DND-41 (cell line): ENCODE data around the gene SMAD5.

Source experiments
- ATAC-seq: fragments of 200-7000 bp; cut with Tn5 transposase; 3 replicates; pipeline ENCODE4 v1.9.1; 2021; ENCODE audit warnings: low read depth; ENCODE audit not compliant: insufficient read depth
- DNase-seq: peaks from one replicate; pipeline ENCODE4 v3.0.0-alpha.2; 2020
- H2AFZ ChIP-seq: 2 replicates; pipeline ENCODE4 v1.6.0; 2012; ENCODE audit warnings: low read depth, low read length
- H3K27ac ChIP-seq: 2 replicates; pipeline ENCODE4 v1.5.1; 2012; ENCODE audit warnings: low read length, inconsistent platforms
- H3K27me3 ChIP-seq: fragments of 200-600 bp; sonication (generic); 2 replicates; pipeline ENCODE4 v1.6.0; 2012; ENCODE audit warnings: low read length, mild to moderate bottlenecking, inconsistent platforms; ENCODE audit not compliant: insufficient read depth, poor library complexity
- H3K36me3 ChIP-seq: 2 replicates; pipeline ENCODE4 v1.5.1; 2012; ENCODE audit warnings: low read length, inconsistent platforms; ENCODE audit not compliant: insufficient read depth
- H3K4me1 ChIP-seq: 2 replicates; pipeline ENCODE4 v1.5.1; 2012; ENCODE audit warnings: mild to moderate bottlenecking, low read length; ENCODE audit not compliant: insufficient read depth
- H3K4me2 ChIP-seq: 2 replicates; pipeline ENCODE4 v1.6.0; 2012; ENCODE audit warnings: mild to moderate bottlenecking, moderate library complexity, low read length, inconsistent platforms; ENCODE audit not compliant: insufficient read depth
- H3K4me3 ChIP-seq, 2 experiments: fragments of 200-600 bp in 1 of 2; shearing (Covaris generic) in 1 of 2; 2 replicates each; pipeline ENCODE4 v1.5.1; 2012 to 2016; ENCODE audit warnings: inconsistent platforms in 2 of 2, low read length in 2 of 2, mild to moderate bottlenecking in 2 of 2, low read depth in 1 of 2, moderate library complexity in 1 of 2
- H3K79me2 ChIP-seq: 2 replicates; pipeline ENCODE4 v1.6.0; 2012; ENCODE audit warnings: low read length, inconsistent platforms; ENCODE audit not compliant: insufficient read depth
- H3K9ac ChIP-seq: 2 replicates; pipeline ENCODE4 v1.6.0; 2012; ENCODE audit warnings: low read depth, mild to moderate bottlenecking, inconsistent platforms, low read length, moderate library complexity
- H3K9me3 ChIP-seq: 2 replicates; pipeline ENCODE4 v1.5.1; 2012; ENCODE audit warnings: low read length, moderate library complexity, mild to moderate bottlenecking, inconsistent platforms; ENCODE audit not compliant: insufficient read depth, severe bottlenecking
- H4K20me1 ChIP-seq: 2 replicates; pipeline ENCODE4 v1.6.0; 2012; ENCODE audit warnings: low read length; ENCODE audit not compliant: insufficient read depth
- CTCF ChIP-seq: IDR thresholded peaks from 2 replicates; pipeline ENCODE4 v1.5.1; 2012; ENCODE audit warnings: borderline replicate concordance, low read length, moderate library complexity, mild to moderate bottlenecking; ENCODE audit not compliant: poor library complexity, severe bottlenecking; ENCODE audit errors: extremely low read depth
- EZH2 ChIP-seq: IDR thresholded peaks from 3 replicates; pipeline ENCODE4 v1.6.1; 2012; ENCODE audit warnings: borderline replicate concordance, low read depth, mild to moderate bottlenecking, moderate library complexity, low read length, inconsistent platforms; ENCODE audit not compliant: severe bottlenecking

Gene SMAD5

GRCh38 chr5:136191304-136192014 is 58.8 kb downstream of the SMAD5 start:
- TF ChIP-seq CTCF (no peak), EZH2 (no peak)
- Histone ChIP-seq H3K36me3 (no peaks in the 10 kb centered on the region), H3K27ac (no peak overlapping the region), H4K20me1 (no peaks in the 10 kb centered on the region), H3K27me3 (no peaks in the 10 kb centered on the region), H3K9ac (no peak overlapping the region), H3K4me2 (no peak overlapping the region), H3K79me2 (no peaks in the 10 kb centered on the region), H2AFZ (no peak overlapping the region), H3K9me3 (no peaks in the 10 kb centered on the region), H3K4me1 (no peaks in the 10 kb centered on the region), H3K4me3 (no peak overlapping the region)
- ATAC-seq, result no peak
- no peak for DNase-seq

DNA sequence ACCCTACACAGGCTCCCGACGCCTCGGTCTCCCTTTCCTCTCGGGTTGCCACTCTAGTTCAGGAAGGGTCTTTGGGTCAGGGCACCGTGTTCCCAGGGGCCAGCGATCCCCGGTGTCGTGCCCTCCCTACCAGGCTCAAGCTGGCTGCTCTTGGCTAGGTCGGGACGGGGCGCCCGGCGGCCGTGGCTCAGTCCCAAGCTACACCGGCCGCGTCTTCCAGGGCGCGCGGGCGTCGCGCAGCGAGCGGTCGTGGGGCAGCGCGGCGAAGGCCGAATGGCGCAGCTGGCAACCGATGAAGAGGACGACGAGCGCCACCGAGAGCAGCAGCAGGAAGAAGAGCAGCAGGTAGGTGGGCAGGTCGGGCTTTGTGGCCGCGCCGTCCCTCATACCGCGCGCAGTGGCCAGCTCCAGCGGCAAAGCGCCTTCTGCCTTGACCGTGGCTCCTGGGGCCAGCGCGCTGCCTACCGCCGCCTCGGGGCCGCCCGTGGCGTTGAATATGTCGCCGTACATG is 59.4 kb downstream of the SMAD5 start:
- Histone ChIP-seq H3K9ac (no peak overlapping the region), H3K27ac (no peak overlapping the region)
- TF ChIP-seq EZH2, result no peak
- no peak for TF ChIP-seq CTCF

DNA sequence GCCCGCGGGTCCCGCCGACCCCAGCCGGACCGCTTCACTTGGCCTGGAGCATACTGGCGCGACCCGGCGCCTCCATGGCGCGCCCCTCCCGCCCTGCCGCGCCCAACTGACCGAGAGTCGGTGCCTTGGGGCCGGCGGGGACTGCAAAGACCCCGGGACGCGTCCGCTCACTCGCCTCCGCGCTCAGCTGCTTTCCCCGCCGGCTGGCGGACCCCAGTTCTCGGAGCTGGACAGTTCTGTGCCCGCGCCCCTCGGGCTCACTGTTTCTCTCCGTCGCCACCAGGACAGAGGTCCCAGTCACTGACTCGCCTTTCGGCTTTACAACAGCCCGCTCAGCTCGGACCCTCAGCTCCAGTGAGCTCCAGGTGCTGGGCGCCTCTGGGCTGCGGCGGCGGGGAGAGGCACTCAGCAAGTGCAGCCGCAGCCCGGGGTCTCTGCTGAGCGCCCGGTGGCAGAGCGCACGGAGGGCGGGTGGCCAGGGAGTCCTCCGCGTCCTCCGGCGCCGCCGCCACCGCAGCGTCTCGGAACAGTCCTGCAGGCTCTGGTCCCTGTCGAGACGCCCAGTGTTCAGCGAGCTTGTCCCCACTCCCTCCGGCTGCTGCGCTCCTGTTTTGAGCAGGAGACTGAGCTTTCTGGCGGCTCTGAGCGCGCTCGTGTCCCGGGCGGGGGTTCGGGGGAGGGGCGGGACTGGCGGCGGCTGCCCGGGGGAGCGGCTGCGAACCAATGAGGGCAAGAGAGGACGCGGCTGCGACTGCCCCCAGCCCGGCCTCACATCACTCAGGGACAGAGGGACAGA is 60.1 kb downstream of the SMAD5 start, which contains the start of gene SMIM32:
SMIM32 (minus strand) TSS at position 637 of the 796 bp plus-strand sequence. CDS start 638 bp downstream, outside the sequence.
- Histone ChIP-seq H3K9ac (no peak within 1 kb of the TSS), H3K27ac (no peak within 1 kb of the TSS), H3K36me3 (no peaks in the 10 kb centered on the region), H4K20me1 (no peaks in the 10 kb centered on the region), H3K4me1 (no peaks in the 10 kb centered on the region), H3K9me3 (no peaks in the 10 kb centered on the region), H3K4me3 (no peak within 1 kb of the TSS), H3K79me2 (no peaks in the 10 kb centered on the region), H3K27me3 (no peaks in the 10 kb centered on the region), H2AFZ (no peak within 1 kb of the TSS), H3K4me2 (no peak within 1 kb of the TSS)
- TF ChIP-seq CTCF (no peak), EZH2 (no peak)
- ATAC-seq, result no peak
- DNase-seq, result no peak

More for the DNA sequence above, 59.4 kb downstream of the SMAD5 start:
- Histone ChIP-seq H3K4me2 (no peak overlapping the region), H4K20me1 (no peaks in the 10 kb centered on the region), H3K79me2 (no peaks in the 10 kb centered on the region), H3K36me3 (no peaks in the 10 kb centered on the region), H3K4me1 (no peaks in the 10 kb centered on the region), H3K9me3 (no peaks in the 10 kb centered on the region), H2AFZ (no peak overlapping the region), H3K27me3 (no peaks in the 10 kb centered on the region), H3K4me3 (no peak overlapping the region)
- DNase-seq, result no peak
- ATAC-seq, result no peak
